ENCODE data around the gene EFCAB6.

The EFCAB6 gene

GRCh38 chr22:43832393-43833265 is 20.5 kb upstream of the EFCAB6 start:
- no peak overlapping the region for H3K4me2 ChIP-seq (ENCODE audit: low read length)
- no peaks in the 10 kb centered on the region for H4K20me1 ChIP-seq (ENCODE audit: control insufficient read depth, insufficient read depth, low read depth, low read length)
- H3K4me3 ChIP-seq (ENCODE audit: low read length), result no peak overlapping the region
- TF ChIP-seq, protein P1, sequence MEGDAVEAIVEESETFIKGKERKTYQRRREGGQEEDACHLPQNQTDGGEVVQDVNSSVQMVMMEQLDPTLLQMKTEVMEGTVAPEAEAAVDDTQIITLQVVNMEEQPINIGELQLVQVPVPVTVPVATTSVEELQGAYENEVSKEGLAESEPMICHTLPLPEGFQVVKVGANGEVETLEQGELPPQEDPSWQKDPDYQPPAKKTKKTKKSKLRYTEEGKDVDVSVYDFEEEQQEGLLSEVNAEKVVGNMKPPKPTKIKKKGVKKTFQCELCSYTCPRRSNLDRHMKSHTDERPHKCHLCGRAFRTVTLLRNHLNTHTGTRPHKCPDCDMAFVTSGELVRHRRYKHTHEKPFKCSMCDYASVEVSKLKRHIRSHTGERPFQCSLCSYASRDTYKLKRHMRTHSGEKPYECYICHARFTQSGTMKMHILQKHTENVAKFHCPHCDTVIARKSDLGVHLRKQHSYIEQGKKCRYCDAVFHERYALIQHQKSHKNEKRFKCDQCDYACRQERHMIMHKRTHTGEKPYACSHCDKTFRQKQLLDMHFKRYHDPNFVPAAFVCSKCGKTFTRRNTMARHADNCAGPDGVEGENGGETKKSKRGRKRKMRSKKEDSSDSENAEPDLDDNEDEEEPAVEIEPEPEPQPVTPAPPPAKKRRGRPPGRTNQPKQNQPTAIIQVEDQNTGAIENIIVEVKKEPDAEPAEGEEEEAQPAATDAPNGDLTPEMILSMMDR (IDR thresholded peaks at IDR 0.05; ENCODE audit: low read depth, low read length, poor library complexity, severe bottlenecking), result no peak
- TF ChIP-seq EZH2phosphoT487 (IDR thresholded peaks at IDR 0.05; ENCODE audit: borderline replicate concordance, low read length), result no peak
- no peaks in the 10 kb centered on the region for H3K79me2 ChIP-seq (ENCODE audit: control insufficient read depth, low read length)
- H3K27ac ChIP-seq (ENCODE audit: low read depth, low read length), result no peak overlapping the region
- no peaks in the 10 kb centered on the region for H3K27me3 ChIP-seq (ENCODE audit: control insufficient read depth, low read length)
- no peaks in the 10 kb centered on the region for H3K4me1 ChIP-seq (ENCODE audit: control insufficient read depth, low read length)
- H3K9me3 ChIP-seq (ENCODE audit: control insufficient read depth, insufficient read depth, low read length), result no peaks in the 10 kb centered on the region
- no peaks in the 10 kb centered on the region for H3F3A ChIP-seq (ENCODE audit: control insufficient read depth, insufficient read depth)
- no peaks in the 10 kb centered on the region for H3K9me2 ChIP-seq (replicated peaks; ENCODE audit: control insufficient read depth, low read length)
- H3K36me3 ChIP-seq (ENCODE audit: control insufficient read depth, low read length), result no peaks in the 10 kb centered on the region

DNA sequence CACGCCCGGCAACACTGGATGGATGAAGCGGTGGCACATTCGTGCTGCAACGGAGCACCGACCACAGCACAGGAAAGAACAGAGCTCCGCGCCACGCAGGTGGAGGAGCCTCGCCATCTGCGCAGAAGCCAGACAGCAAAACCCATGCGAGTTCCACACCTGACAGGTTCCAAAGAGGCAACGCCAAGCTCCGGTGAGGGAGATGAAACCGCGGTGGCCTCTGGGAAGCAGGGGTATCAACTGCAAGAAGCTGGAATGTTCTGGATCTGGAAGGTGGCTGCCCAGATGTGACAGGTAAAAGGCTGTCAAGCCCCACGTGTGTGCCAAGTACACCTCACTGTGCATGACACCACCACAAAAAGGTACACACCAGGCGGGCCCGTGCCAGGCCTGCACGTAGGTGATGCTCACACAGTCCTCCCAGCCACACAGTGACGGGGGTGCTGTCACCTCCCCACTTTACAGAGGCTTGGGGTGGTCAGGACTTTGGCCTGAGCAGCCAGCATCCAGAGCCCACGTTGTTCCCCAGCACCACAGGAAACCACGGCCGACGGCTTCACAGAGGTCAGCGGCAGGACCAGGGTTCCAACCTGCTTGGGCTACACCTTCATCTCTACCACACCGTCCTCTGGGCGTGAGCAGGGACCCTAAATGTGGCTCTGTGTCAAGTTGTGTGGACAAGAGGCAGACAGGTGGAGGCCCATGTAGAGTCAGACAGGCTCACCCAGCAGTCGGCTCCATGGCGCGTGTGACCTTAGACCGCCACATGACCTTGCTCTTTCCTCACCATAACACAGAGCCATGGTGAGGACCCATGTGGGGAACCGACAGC is 19.7 kb upstream of the EFCAB6 start:
- H3K4me2 ChIP-seq (ENCODE audit: low read length), result no peak overlapping the region
- no peak overlapping the region for H3K4me3 ChIP-seq (ENCODE audit: low read length)
- no peaks in the 10 kb centered on the region for H3K4me1 ChIP-seq (ENCODE audit: control insufficient read depth, low read length)
- H3K9me3 ChIP-seq (ENCODE audit: control insufficient read depth, insufficient read depth, low read length), result no peaks in the 10 kb centered on the region
- no peaks in the 10 kb centered on the region for H4K20me1 ChIP-seq (ENCODE audit: control insufficient read depth, insufficient read depth, low read depth, low read length)
- TF ChIP-seq, protein P1 (IDR thresholded peaks at IDR 0.05; ENCODE audit: low read depth, low read length, poor library complexity, severe bottlenecking), result no peak
- TF ChIP-seq EZH2phosphoT487 (IDR thresholded peaks at IDR 0.05; ENCODE audit: borderline replicate concordance, low read length), result no peak
- H3K36me3 ChIP-seq (ENCODE audit: control insufficient read depth, low read length), result no peaks in the 10 kb centered on the region
- H3K9me2 ChIP-seq (replicated peaks; ENCODE audit: control insufficient read depth, low read length), result no peaks in the 10 kb centered on the region
- no peak overlapping the region for H3K27ac ChIP-seq (ENCODE audit: low read depth, low read length)
- H3F3A ChIP-seq (ENCODE audit: control insufficient read depth, insufficient read depth), result no peaks in the 10 kb centered on the region
- no peaks in the 10 kb centered on the region for H3K27me3 ChIP-seq (ENCODE audit: control insufficient read depth, low read length)
- H3K79me2 ChIP-seq (ENCODE audit: control insufficient read depth, low read length), result no peaks in the 10 kb centered on the region

DNA sequence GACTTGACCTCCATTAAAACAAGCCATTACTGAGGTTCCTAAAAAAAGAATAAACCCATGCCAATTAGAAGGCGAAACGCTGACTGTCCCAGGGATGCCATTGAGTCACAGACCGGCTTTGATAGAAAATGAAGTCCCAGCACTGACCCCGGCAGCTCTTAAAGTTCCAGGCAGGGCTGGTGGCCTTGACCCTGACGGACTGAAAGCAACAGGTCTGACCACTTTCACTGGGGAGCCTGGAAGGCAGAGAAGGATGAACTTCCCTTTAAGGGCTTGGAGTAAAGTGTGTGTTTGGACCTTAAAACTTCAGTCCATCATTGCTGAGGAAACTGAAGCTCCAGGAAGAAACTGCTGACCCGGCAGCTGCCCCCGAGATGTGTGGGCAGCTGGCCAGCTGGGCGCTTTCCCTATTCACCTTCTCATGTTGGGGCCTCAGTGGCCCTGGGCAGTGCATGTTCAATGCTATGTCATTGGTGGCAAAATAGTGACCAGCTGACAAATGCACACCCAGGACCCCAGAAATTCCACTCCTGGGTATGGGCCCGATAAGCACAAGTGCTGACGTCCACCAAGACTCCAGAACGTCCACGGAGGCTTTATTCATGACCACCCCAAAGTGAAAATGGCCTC is 18.9 kb upstream of the EFCAB6 start:
- Histone ChIP-seq H3K79me2 (ENCODE audit: control insufficient read depth, low read length) (no peaks in the 10 kb centered on the region), H3F3A (ENCODE audit: control insufficient read depth, insufficient read depth) (no peaks in the 10 kb centered on the region), H3K4me3 (ENCODE audit: low read length) (no peak overlapping the region), H3K27me3 (ENCODE audit: control insufficient read depth, low read length) (no peaks in the 10 kb centered on the region), H3K27ac (ENCODE audit: low read depth, low read length) (no peak overlapping the region), H3K36me3 (ENCODE audit: control insufficient read depth, low read length) (no peaks in the 10 kb centered on the region), H3K4me1 (ENCODE audit: control insufficient read depth, low read length) (no peaks in the 10 kb centered on the region), H3K4me2 (ENCODE audit: low read length) (no peak overlapping the region), H4K20me1 (ENCODE audit: control insufficient read depth, insufficient read depth, low read depth, low read length) (no peaks in the 10 kb centered on the region), H3K9me3 (ENCODE audit: control insufficient read depth, insufficient read depth, low read length) (no peaks in the 10 kb centered on the region), H3K9me2 (replicated peaks; ENCODE audit: control insufficient read depth, low read length) (no peaks in the 10 kb centered on the region)
- no peak for TF ChIP-seq EZH2phosphoT487 (IDR thresholded peaks at IDR 0.05; ENCODE audit: borderline replicate concordance, low read length)
- TF ChIP-seq, protein P1 (IDR thresholded peaks at IDR 0.05; ENCODE audit: low read depth, low read length, poor library complexity, severe bottlenecking), result no peak

Data from DOHH2 (cell line).